Peyer's patch (tissue), 4 donors: ENCODE measurements around the gene TMSB10.

Source experiments
- CTCF ChIP-seq, 6 experiments: fragments of 450-650 bp in 4 of 6; fragments of 200-600 bp in 2 of 6; sonication (generic) in 1 of 6; IDR thresholded peaks; one replicate each; pipeline ENCODE4 v1.5.1; 2017 to 2019; ENCODE audit warnings: antibody characterized with exemption in 6 of 6, mild to moderate bottlenecking in 3 of 6, moderate library complexity in 1 of 6
- POLR2A ChIP-seq, 2 donors: fragments of 450-650 bp; IDR thresholded peaks; one replicate each; pipeline ENCODE4 v1.5.1; 2017; ENCODE audit warnings: antibody characterized with exemption in 2 of 2, mild to moderate bottlenecking in 2 of 2, moderate library complexity in 2 of 2

- TF ChIP-seq POLR2A (IDR thresholded peaks at IDR 0.05), result no peak
- no peak for TF ChIP-seq CTCF (IDR thresholded peaks at IDR 0.05)
Measured at GRCh38 chr2:84906108-84906899, 848 bp downstream of the TMSB10 start.
